Neuron (in vitro differentiated cells): Measurements from ENCODE around the gene NECTIN1.

ENCODE experiments used
- H2AFZ ChIP-seq: one replicate; pipeline ENCODE4 v1.6.1; 2013; ENCODE audit warnings: low read depth, mild to moderate bottlenecking, inconsistent platforms, low read length, moderate library complexity
- H3K27me3 ChIP-seq: one replicate; pipeline ENCODE4 v1.6.1; 2013; ENCODE audit warnings: low read length; ENCODE audit not compliant: insufficient read depth
- H3K36me3 ChIP-seq: one replicate; pipeline ENCODE4 v1.6.1; 2013; ENCODE audit warnings: low read length; ENCODE audit not compliant: insufficient read depth
- H3K4me1 ChIP-seq: one replicate; pipeline ENCODE4 v1.6.1; 2013; ENCODE audit warnings: low read length; ENCODE audit not compliant: insufficient read depth
- H3K4me3 ChIP-seq: 2 replicates; pipeline ENCODE4 v1.5.1; 2013; ENCODE audit warnings: mild to moderate bottlenecking, low read length, moderate library complexity
- H3K9me3 ChIP-seq: one replicate; pipeline ENCODE4 v1.6.1; 2013; ENCODE audit warnings: low read length

NECTIN1 gene

GRCh38 chr11:119634301-119634700 lies 94.7 kb downstream of the NECTIN1 start:
- Histone ChIP-seq H3K27me3 (peaks cover 4% of the 10 kb centered on the region), H2AFZ (no peak overlapping the region), H3K36me3 (no peaks in the 10 kb centered on the region), H3K4me3 (no peak overlapping the region), H3K4me1 (peaks cover 14% of the 10 kb centered on the region), H3K9me3 (peaks cover 1% of the 10 kb centered on the region)

GRCh38 chr11:119629834-119630624 lies 99.0 kb downstream of the NECTIN1 start:
- no peak overlapping the region for H3K4me3 ChIP-seq
- H2AFZ ChIP-seq, result no peak overlapping the region
- peaks cover 32% of the 10 kb centered on the region for H3K4me1 ChIP-seq
- peaks cover 1% of the 10 kb centered on the region for H3K9me3 ChIP-seq
- no peaks in the 10 kb centered on the region for H3K36me3 ChIP-seq
- H3K27me3 ChIP-seq, result no peaks in the 10 kb centered on the region

GRCh38 chr11:119629085-119629484 lies 99.9 kb downstream of the NECTIN1 start:
- H3K4me3 ChIP-seq, result no peak overlapping the region
- H3K9me3 ChIP-seq, result peaks cover 1% of the 10 kb centered on the region
- H3K4me1 ChIP-seq, result peaks cover 32% of the 10 kb centered on the region
- no peak overlapping the region for H2AFZ ChIP-seq
- H3K36me3 ChIP-seq, result no peaks in the 10 kb centered on the region
- no peaks in the 10 kb centered on the region for H3K27me3 ChIP-seq

GRCh38 chr11:119627286-119627685 lies 101.7 kb downstream of the NECTIN1 start:
- Histone ChIP-seq H3K36me3 (no peaks in the 10 kb centered on the region), H3K27me3 (no peaks in the 10 kb centered on the region), H3K4me3 (no peak overlapping the region), H3K9me3 (no peaks in the 10 kb centered on the region), H2AFZ (no peak overlapping the region), H3K4me1 (peaks cover 32% of the 10 kb centered on the region)

- Histone ChIP-seq H3K9me3 (no peaks in the 10 kb centered on the region), H3K4me3 (no peak overlapping the region), H3K4me1 (peaks cover 32% of the 10 kb centered on the region), H2AFZ (no peak overlapping the region), H3K36me3 (no peaks in the 10 kb centered on the region), H3K27me3 (no peaks in the 10 kb centered on the region)
Measured at GRCh38 chr11:119626871-119627270, 102.1 kb downstream of the NECTIN1 start.

- Histone ChIP-seq H2AFZ (no peak overlapping the region), H3K4me3 (no peak overlapping the region), H3K4me1 (peaks cover 32% of the 10 kb centered on the region), H3K27me3 (no peaks in the 10 kb centered on the region), H3K36me3 (no peaks in the 10 kb centered on the region), H3K9me3 (no peaks in the 10 kb centered on the region)
Measured at GRCh38 chr11:119626197-119626841, 102.7 kb downstream of the NECTIN1 start.

- no peak overlapping the region for H3K4me3 ChIP-seq
Measured at GRCh38 chr11:119625206-119625978, 103.6 kb downstream of the NECTIN1 start.

GRCh38 chr11:119624629-119625028 lies 104.4 kb downstream of the NECTIN1 start:
- Histone ChIP-seq H2AFZ (no peak overlapping the region), H3K4me3 (no peak overlapping the region), H3K36me3 (no peaks in the 10 kb centered on the region), H3K9me3 (no peaks in the 10 kb centered on the region), H3K4me1 (peaks cover 22% of the 10 kb centered on the region), H3K27me3 (no peaks in the 10 kb centered on the region)

More at GRCh38 chr11:119625206-119625978, 103.6 kb downstream of the NECTIN1 start:
- no peaks in the 10 kb centered on the region for H3K9me3 ChIP-seq
- H2AFZ ChIP-seq, result no peak overlapping the region
- H3K27me3 ChIP-seq, result no peaks in the 10 kb centered on the region
- peaks cover 29% of the 10 kb centered on the region for H3K4me1 ChIP-seq
- H3K36me3 ChIP-seq, result no peaks in the 10 kb centered on the region

GRCh38 chr11:119624102-119624615 lies 104.8 kb downstream of the NECTIN1 start:
- H2AFZ ChIP-seq, result no peak overlapping the region
- no peak overlapping the region for H3K4me3 ChIP-seq
- peaks cover 17% of the 10 kb centered on the region for H3K4me1 ChIP-seq
- H3K9me3 ChIP-seq, result no peaks in the 10 kb centered on the region
- no peaks in the 10 kb centered on the region for H3K36me3 ChIP-seq
- no peaks in the 10 kb centered on the region for H3K27me3 ChIP-seq

- H3K9me3 ChIP-seq, result no peaks in the 10 kb centered on the region
- H3K4me1 ChIP-seq, result peaks cover 18% of the 10 kb centered on the region
- no peak overlapping the region for H3K4me3 ChIP-seq
- no peak overlapping the region for H2AFZ ChIP-seq
- no peaks in the 10 kb centered on the region for H3K27me3 ChIP-seq
- no peaks in the 10 kb centered on the region for H3K36me3 ChIP-seq
Measured at GRCh38 chr11:119623682-119624081, 105.3 kb downstream of the NECTIN1 start.

- no peaks in the 10 kb centered on the region for H3K9me3 ChIP-seq
- no peaks in the 10 kb centered on the region for H3K27me3 ChIP-seq
- H3K4me3 ChIP-seq, result no peak overlapping the region
- H3K36me3 ChIP-seq, result no peaks in the 10 kb centered on the region
- H2AFZ ChIP-seq, result no peak overlapping the region
- peaks cover 28% of the 10 kb centered on the region for H3K4me1 ChIP-seq
Measured at GRCh38 chr11:119622454-119623143, 106.4 kb downstream of the NECTIN1 start.

GRCh38 chr11:119619665-119620064 lies 109.3 kb downstream of the NECTIN1 start:
- Histone ChIP-seq H2AFZ (no peak overlapping the region), H3K27me3 (no peaks in the 10 kb centered on the region), H3K4me3 (no peak overlapping the region), H3K4me1 (peaks cover 19% of the 10 kb centered on the region), H3K36me3 (no peaks in the 10 kb centered on the region), H3K9me3 (no peaks in the 10 kb centered on the region)
